ENCODE data around the gene ANKRD13A.

DNA sequence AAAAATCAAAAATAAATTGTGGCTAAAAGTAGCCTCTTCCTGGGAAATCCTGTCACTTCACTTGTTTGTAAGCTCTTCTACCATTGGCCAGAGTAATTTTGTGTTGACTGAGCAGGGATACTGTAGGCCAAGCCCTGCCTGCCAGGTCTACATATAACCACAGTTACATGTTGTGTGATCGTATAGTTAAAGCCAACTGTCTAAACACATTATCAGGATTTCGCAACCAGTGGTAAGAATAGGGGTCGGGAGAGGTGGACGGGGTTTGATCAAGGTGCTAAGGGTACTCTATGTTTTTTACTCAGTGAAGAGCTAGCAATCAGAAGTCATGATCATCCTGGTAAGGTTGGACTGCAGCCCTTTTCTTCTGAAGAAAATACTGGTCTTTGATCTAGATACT lies 13.4 kb downstream of the ANKRD13A start:
- TF ChIP-seq, protein P1, sequence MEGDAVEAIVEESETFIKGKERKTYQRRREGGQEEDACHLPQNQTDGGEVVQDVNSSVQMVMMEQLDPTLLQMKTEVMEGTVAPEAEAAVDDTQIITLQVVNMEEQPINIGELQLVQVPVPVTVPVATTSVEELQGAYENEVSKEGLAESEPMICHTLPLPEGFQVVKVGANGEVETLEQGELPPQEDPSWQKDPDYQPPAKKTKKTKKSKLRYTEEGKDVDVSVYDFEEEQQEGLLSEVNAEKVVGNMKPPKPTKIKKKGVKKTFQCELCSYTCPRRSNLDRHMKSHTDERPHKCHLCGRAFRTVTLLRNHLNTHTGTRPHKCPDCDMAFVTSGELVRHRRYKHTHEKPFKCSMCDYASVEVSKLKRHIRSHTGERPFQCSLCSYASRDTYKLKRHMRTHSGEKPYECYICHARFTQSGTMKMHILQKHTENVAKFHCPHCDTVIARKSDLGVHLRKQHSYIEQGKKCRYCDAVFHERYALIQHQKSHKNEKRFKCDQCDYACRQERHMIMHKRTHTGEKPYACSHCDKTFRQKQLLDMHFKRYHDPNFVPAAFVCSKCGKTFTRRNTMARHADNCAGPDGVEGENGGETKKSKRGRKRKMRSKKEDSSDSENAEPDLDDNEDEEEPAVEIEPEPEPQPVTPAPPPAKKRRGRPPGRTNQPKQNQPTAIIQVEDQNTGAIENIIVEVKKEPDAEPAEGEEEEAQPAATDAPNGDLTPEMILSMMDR (IDR thresholded peaks at IDR 0.05), result no peak
- TF ChIP-seq POLR2A (IDR thresholded peaks at IDR 0.05), result no peak
